GM18507 (cell line): ENCODE results near the gene LRRC32.

ENCODE experiments used
- DNase-seq: peaks from one replicate; pipeline ENCODE4 v3.0.0; 2011; ENCODE audit warnings: low read depth; ENCODE audit not compliant: insufficient read length; ENCODE audit errors: extremely low spot score
- FAIRE-seq: peaks from 2 replicates; lab custom pipeline; 2011; peaks lifted over from hg19 to GRCh38; lab: Jason Lieb, UNC

LRRC32 gene

GRCh38 chr11:76670485-76671236, at the start of gene LRRC32:
Gene LRRC32, minus strand, starts transcription at chr11:76670747. Its CDS starts 4,793 bp downstream, at chr11:76665954.
- DNase-seq (no peak), FAIRE-seq (no peak)

GRCh38 chr11:76719686-76720085, 49.1 kb upstream of the LRRC32 start:
- DNase-seq (no peak), FAIRE-seq (no peak)

- FAIRE-seq = no peak
- no peak for DNase-seq
These were observed 48.7 kb upstream of the LRRC32 start for GRCh38 chr11:76719281-76719680.

- no peak for DNase-seq
- FAIRE-seq = no peak
These were observed 47.3 kb upstream of the LRRC32 start for GRCh38 chr11:76717816-76718215.

GRCh38 chr11:76717369-76717768, 46.8 kb upstream of the LRRC32 start:
- FAIRE-seq (no peak), DNase-seq (no peak)

GRCh38 chr11:76716268-76716667, 45.7 kb upstream of the LRRC32 start:
- DNase-seq (no peak), FAIRE-seq (no peak)

GRCh38 chr11:76714493-76714892, 43.9 kb upstream of the LRRC32 start:
- FAIRE-seq (no peak), DNase-seq (no peak)

- DNase-seq = no peak
- FAIRE-seq = no peak
These were observed 43.0 kb upstream of the LRRC32 start for GRCh38 chr11:76713499-76713898.

GRCh38 chr11:76712125-76712524, 41.6 kb upstream of the LRRC32 start:
- FAIRE-seq (no peak), DNase-seq (no peak)

GRCh38 chr11:76709756-76710155, 39.2 kb upstream of the LRRC32 start:
- no peak for DNase-seq
- no peak for FAIRE-seq

GRCh38 chr11:76708972-76709660, 38.6 kb upstream of the LRRC32 start:
- FAIRE-seq (no peak), DNase-seq (no peak)

- DNase-seq (no peak), FAIRE-seq (no peak)
These were observed 36.8 kb upstream of the LRRC32 start for GRCh38 chr11:76707293-76707825.

- FAIRE-seq = no peak
- DNase-seq = no peak
These were observed 36.1 kb upstream of the LRRC32 start for GRCh38 chr11:76706667-76707066.

GRCh38 chr11:76705826-76706225, 35.3 kb upstream of the LRRC32 start:
- DNase-seq (no peak), FAIRE-seq (no peak)

GRCh38 chr11:76704171-76704948, 33.8 kb upstream of the LRRC32 start:
- DNase-seq (no peak), FAIRE-seq (no peak)

- FAIRE-seq (no peak), DNase-seq (no peak)
These were observed 33.2 kb upstream of the LRRC32 start for GRCh38 chr11:76703707-76704106.

- FAIRE-seq (no peak), DNase-seq (no peak)
These were observed 32.0 kb upstream of the LRRC32 start for GRCh38 chr11:76702336-76703128.

- DNase-seq = no peak
- FAIRE-seq = no peak
These were observed 30.9 kb upstream of the LRRC32 start for GRCh38 chr11:76701294-76702040.
